ENCODE data around the gene USP4. TPM values are rescaled to one million over a fixed set of nuclear protein-coding genes. Genes with fewer than 3 reads are reported as not detected.
A peak's percentile ranks its signal among the peaks of the same experiment; 100 is the strongest.
"Not testable (repeated sequence)": the region's sequence is repeated elsewhere in the genome, so short reads cannot be mapped to it uniquely, and the experiment has no call there.

The USP4 gene
- total RNA-seq, 1 experiment from 2014 or later, result 37.8 TPM

- Mint-ChIP-seq H3K4me1 (ENCODE audit: low read depth, unreplicated experiment) (no peaks in the 10 kb centered on the region), H3K9me3 (ENCODE audit: unreplicated experiment) (no peaks in the 10 kb centered on the region), H3K4me3 (ENCODE audit: unreplicated experiment) (no peak overlapping the region), H3K36me3 (ENCODE audit: insufficient read depth, unreplicated experiment) (no peaks in the 10 kb centered on the region), H3K27ac (ENCODE audit: unreplicated experiment) (no peak overlapping the region), H3K27me3 (ENCODE audit: insufficient read depth, unreplicated experiment) (no peaks in the 10 kb centered on the region)
- intact Hi-C loops (cut with micrococcal nuclease; ENCODE audit: unreplicated experiment), result no loop called here
- ChIA-PET CTCF (no interaction called here), POLR2A (interaction anchor here (0.6 kb wide), 1 partner anchor 163 kb away, joined by 3 read pairs; the partner anchor contains the start of gene TCTA)
- Histone ChIP-seq H3K4me1 (no peaks in the 10 kb centered on the region), H3K4me3 (ENCODE audit: low read depth, low read length) (no peak overlapping the region), H3K27me3 (replicated peaks; ENCODE audit: control insufficient read depth, insufficient read depth, low read length) (no peaks in the 10 kb centered on the region), H3K9me3 (no peaks in the 10 kb centered on the region), H3K36me3 (ENCODE audit: control insufficient read depth, insufficient read depth, low read length) (no peaks in the 10 kb centered on the region)
- BruUV-seq (replicated peaks), result no TSS peak
- TF ChIP-seq, protein P1, sequence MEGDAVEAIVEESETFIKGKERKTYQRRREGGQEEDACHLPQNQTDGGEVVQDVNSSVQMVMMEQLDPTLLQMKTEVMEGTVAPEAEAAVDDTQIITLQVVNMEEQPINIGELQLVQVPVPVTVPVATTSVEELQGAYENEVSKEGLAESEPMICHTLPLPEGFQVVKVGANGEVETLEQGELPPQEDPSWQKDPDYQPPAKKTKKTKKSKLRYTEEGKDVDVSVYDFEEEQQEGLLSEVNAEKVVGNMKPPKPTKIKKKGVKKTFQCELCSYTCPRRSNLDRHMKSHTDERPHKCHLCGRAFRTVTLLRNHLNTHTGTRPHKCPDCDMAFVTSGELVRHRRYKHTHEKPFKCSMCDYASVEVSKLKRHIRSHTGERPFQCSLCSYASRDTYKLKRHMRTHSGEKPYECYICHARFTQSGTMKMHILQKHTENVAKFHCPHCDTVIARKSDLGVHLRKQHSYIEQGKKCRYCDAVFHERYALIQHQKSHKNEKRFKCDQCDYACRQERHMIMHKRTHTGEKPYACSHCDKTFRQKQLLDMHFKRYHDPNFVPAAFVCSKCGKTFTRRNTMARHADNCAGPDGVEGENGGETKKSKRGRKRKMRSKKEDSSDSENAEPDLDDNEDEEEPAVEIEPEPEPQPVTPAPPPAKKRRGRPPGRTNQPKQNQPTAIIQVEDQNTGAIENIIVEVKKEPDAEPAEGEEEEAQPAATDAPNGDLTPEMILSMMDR (IDR thresholded peaks at IDR 0.05; ENCODE audit: insufficient read depth in 1 of 2, low read depth in 1 of 2, low read length in 1 of 2, severe bottlenecking in 1 of 2, unreplicated experiment in 1 of 2), result no peak
- no peak for DNase-seq
These were observed 91.0 kb downstream of the USP4 start for GRCh38 chr3:49248840-49249227.

DNA sequence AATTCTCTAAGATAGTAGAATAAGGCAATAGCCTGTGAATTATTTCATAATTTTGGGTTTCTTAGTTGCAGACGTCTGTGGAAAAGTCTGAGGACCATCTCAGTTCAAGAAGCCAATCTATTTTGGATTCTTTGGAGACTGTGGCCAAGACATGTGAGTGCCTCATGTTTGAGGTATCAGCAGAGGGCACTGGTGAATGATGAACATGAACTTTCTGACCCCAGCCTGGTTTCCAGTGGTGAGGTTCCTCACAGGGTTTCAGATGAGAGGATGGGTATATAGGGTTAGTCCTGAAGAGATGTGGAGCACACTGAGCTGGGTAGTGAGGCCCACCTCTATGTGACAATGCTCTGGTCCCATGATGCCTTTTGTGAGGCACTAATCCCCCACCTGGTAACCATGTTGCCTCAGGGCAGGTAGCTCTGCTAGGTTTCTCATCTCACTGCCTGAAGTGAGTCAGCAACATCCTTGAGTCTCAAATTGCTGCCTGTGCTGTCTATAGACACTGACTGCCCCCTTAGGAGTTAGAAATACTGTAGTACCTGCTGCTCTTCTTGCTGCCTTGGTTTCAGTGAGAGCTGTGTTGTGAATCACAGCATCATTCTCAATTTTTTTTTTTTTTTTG is 95.2 kb downstream of the USP4 start:
- peak; percentile 13 to 47 for DNase-seq
- Histone ChIP-seq H3K4me3 (ENCODE audit: low read depth, low read length) (no peak overlapping the region), H3K27me3 (replicated peaks; ENCODE audit: control insufficient read depth, insufficient read depth, low read length) (no peaks in the 10 kb centered on the region), H3K4me1 (no peaks in the 10 kb centered on the region), H3K9me3 (no peaks in the 10 kb centered on the region), H3K36me3 (ENCODE audit: control insufficient read depth, insufficient read depth, low read length) (no peaks in the 10 kb centered on the region)
- no peak overlapping the region for H3K27ac Mint-ChIP-seq (ENCODE audit: unreplicated experiment)
- H3K4me1 Mint-ChIP-seq (ENCODE audit: low read depth, unreplicated experiment), result no peaks in the 10 kb centered on the region
- H3K9me3 Mint-ChIP-seq (ENCODE audit: unreplicated experiment), result no peaks in the 10 kb centered on the region
- ChIA-PET POLR2A (no interaction called here), CTCF (no interaction called here)
- intact Hi-C loops (cut with micrococcal nuclease; ENCODE audit: unreplicated experiment), result no loop called here
- H3K4me3 Mint-ChIP-seq (ENCODE audit: unreplicated experiment), result no peak overlapping the region
- H3K27me3 Mint-ChIP-seq (ENCODE audit: insufficient read depth, unreplicated experiment), result no peaks in the 10 kb centered on the region
- no peaks in the 10 kb centered on the region for H3K36me3 Mint-ChIP-seq (ENCODE audit: insufficient read depth, unreplicated experiment)
- BruUV-seq (replicated peaks), result no TSS peak
- TF ChIP-seq, protein P1 (IDR thresholded peaks at IDR 0.05; ENCODE audit: insufficient read depth in 1 of 2, low read depth in 1 of 2, low read length in 1 of 2, severe bottlenecking in 1 of 2, unreplicated experiment in 1 of 2), result no peak

DNA sequence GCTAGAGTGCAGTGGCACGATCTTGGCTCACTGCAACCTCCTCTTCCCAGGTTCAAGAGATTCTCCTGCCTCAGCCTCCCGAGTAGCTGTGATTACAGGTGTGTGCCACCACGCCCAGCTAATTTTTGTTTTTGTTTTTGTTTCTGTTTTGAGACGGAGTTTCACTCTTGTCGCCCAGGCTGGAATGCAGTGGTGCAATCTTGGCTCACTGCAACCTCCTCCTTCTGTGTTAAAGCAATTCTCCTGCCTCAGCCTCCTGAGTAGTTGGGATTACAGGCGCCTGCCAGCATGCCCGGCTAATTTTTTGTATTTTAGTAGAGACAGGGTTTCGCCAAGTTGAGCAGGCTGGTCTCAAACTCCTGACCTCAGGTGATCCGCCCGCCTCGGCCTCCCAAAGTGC is 99.8 kb downstream of the USP4 start:
- H3K36me3 ChIP-seq (ENCODE audit: control insufficient read depth, insufficient read depth, low read length); H3K4me3 Mint-ChIP-seq (ENCODE audit: unreplicated experiment); CTCF ChIA-PET; H3K4me1 ChIP-seq; H3K36me3 Mint-ChIP-seq (ENCODE audit: insufficient read depth, unreplicated experiment); H3K4me3 ChIP-seq (ENCODE audit: low read depth, low read length); BruUV-seq (replicated peaks); H3K4me1 Mint-ChIP-seq (ENCODE audit: low read depth, unreplicated experiment); DNase-seq; H3K9me3 Mint-ChIP-seq (ENCODE audit: unreplicated experiment); H3K27me3 Mint-ChIP-seq (ENCODE audit: insufficient read depth, unreplicated experiment); POLR2A ChIA-PET; H3K27ac Mint-ChIP-seq (ENCODE audit: unreplicated experiment); H3K27me3 ChIP-seq (replicated peaks; ENCODE audit: control insufficient read depth, insufficient read depth, low read length); intact Hi-C loops (cut with micrococcal nuclease; ENCODE audit: unreplicated experiment): not testable (repeated sequence)
- H3K9me3 ChIP-seq, result peaks cover 11% of the 10 kb centered on the region; the same call in 1 of the 2 replicates
